Liver (tissue), 9 donors: Measurements from ENCODE around the gene KLK12. TPM values are rescaled to one million over a fixed set of nuclear protein-coding genes. Genes with fewer than 3 reads are reported as not detected.

ENCODE experiments used
- DNase-seq: peaks from one replicate; pipeline ENCODE4 v3.0.0-alpha.2; 2017; ENCODE audit warnings: low spot score
- H3K27ac ChIP-seq, 2 donors: one replicate each; pipeline ENCODE4 v1.7.0; 2013; ENCODE audit warnings: inconsistent platforms in 2 of 2, low read length in 2 of 2, control low read depth in 1 of 2, low read depth in 1 of 2, mild to moderate bottlenecking in 1 of 2
- H3K27me3 ChIP-seq, 4 donors: one replicate each; pipeline versions ENCODE4 v1.6.1 to v1.7.0; 2013; ENCODE audit warnings: low read length in 3 of 4, inconsistent platforms in 1 of 4, mild to moderate bottlenecking in 1 of 4, moderate library complexity in 1 of 4; ENCODE audit not compliant: control insufficient read depth in 4 of 4, insufficient read depth in 4 of 4
- H3K36me3 ChIP-seq, 4 donors: one replicate each; pipeline versions ENCODE4 v1.6.1 to v1.7.0; 2013; ENCODE audit warnings: low read length in 3 of 4, mild to moderate bottlenecking in 3 of 4, low read depth in 1 of 4, moderate library complexity in 1 of 4; ENCODE audit not compliant: control insufficient read depth in 4 of 4, insufficient read depth in 3 of 4
- H3K4me1 ChIP-seq, 4 donors: one replicate each; pipeline versions ENCODE4 v1.6.1 to v1.7.0; 2013; ENCODE audit warnings: low read length in 3 of 4, mild to moderate bottlenecking in 3 of 4, moderate library complexity in 1 of 4; ENCODE audit not compliant: control insufficient read depth in 4 of 4, insufficient read depth in 4 of 4
- H3K4me3 ChIP-seq, 3 donors: one replicate each; pipeline versions ENCODE4 v1.6.1 to v1.7.0; 2013; ENCODE audit warnings: low read length in 3 of 3, control low read depth in 1 of 3, low read depth in 1 of 3, mild to moderate bottlenecking in 1 of 3
- H3K9ac ChIP-seq, 2 donors: one replicate each; pipeline ENCODE4 v1.7.0; 2013; ENCODE audit warnings: low read length in 2 of 2, mild to moderate bottlenecking in 2 of 2, moderate library complexity in 2 of 2, control low read depth in 1 of 2, low read depth in 1 of 2
- H3K9me3 ChIP-seq, 4 donors: one replicate each; pipeline versions ENCODE4 v1.6.1 to v1.7.0; 2013; ENCODE audit warnings: low read length in 3 of 4; ENCODE audit not compliant: control insufficient read depth in 4 of 4
- CTCF ChIP-seq: fragments of 150-350 bp; IDR thresholded peaks from 2 replicates; pipeline ENCODE4 v1.5.1; 2017; ENCODE audit warnings: improper control_type of control experiment, low read depth, low read length; ENCODE audit not compliant: missing input control
- EGR1 ChIP-seq, 2 donors: IDR thresholded peaks; 2 replicates each; pipeline ENCODE4 v1.6.1; 2016 to 2018; ENCODE audit warnings: antibody characterized with exemption in 2 of 2, low read depth in 2 of 2
- FOXA1 ChIP-seq: IDR thresholded peaks from 2 replicates; pipeline ENCODE4 v1.6.1; 2016; ENCODE audit warnings: antibody characterized with exemption
- GABPA ChIP-seq, 2 donors: IDR thresholded peaks in 1 of 2; conservative IDR thresholded peaks in 1 of 2; 2 replicates each; pipeline ENCODE4 v1.6.1; 2016; ENCODE audit warnings: antibody characterized with exemption in 2 of 2, mild to moderate bottlenecking in 1 of 2, moderate library complexity in 1 of 2
- HNF4G ChIP-seq: IDR thresholded peaks from 2 replicates; pipeline ENCODE4 v1.6.1; 2016; ENCODE audit warnings: antibody characterized with exemption
- JUND ChIP-seq, 2 donors: IDR thresholded peaks; 2 replicates each; pipeline ENCODE4 v1.6.1; 2016; ENCODE audit warnings: antibody characterized with exemption in 2 of 2
- MAX ChIP-seq: IDR thresholded peaks from 2 replicates; pipeline ENCODE4 v1.6.1; 2016; ENCODE audit warnings: antibody characterized with exemption
- NR2F2 ChIP-seq: IDR thresholded peaks from 2 replicates; pipeline ENCODE4 v1.6.1; 2016; ENCODE audit warnings: antibody characterized with exemption
- RAD21 ChIP-seq, 2 donors: IDR thresholded peaks; 2 replicates each; pipeline ENCODE4 v1.6.1; 2016; ENCODE audit warnings: antibody characterized with exemption in 2 of 2, mild to moderate bottlenecking in 2 of 2
- REST ChIP-seq: IDR thresholded peaks from 2 replicates; pipeline ENCODE4 v1.6.1; 2016; ENCODE audit warnings: antibody characterized with exemption, mild to moderate bottlenecking
- SP1 ChIP-seq: IDR thresholded peaks from 2 replicates; pipeline ENCODE4 v1.6.1; 2018; ENCODE audit warnings: antibody characterized with exemption, mild to moderate bottlenecking
- TAF1 ChIP-seq: conservative IDR thresholded peaks from 2 replicates; pipeline ENCODE4 v1.6.1; 2016; ENCODE audit warnings: antibody characterized with exemption, mild to moderate bottlenecking
- YY1 ChIP-seq: IDR thresholded peaks from 2 replicates; pipeline ENCODE4 v1.6.1; 2016; ENCODE audit warnings: antibody characterized with exemption, mild to moderate bottlenecking
- ZBTB33 ChIP-seq: IDR thresholded peaks from 2 replicates; pipeline ENCODE4 v1.6.1; 2016; ENCODE audit warnings: antibody characterized with exemption
- WGBS: extraction: QIAGEN DNeasy Blood & Tissue Kit; methylation state at CpG from one replicate; pipeline ENCODE4 v1.1.7; 2013; 5-methylcytosine and 5-hydroxymethylcytosine counted together
- polyA plus RNA-seq, 2 donors: library from polyadenylated mRNA; stranded (reverse) in 1 of 2; unstranded in 1 of 2; fragments of 200-250 nt in 1 of 2; fragments of >200 nt in 1 of 2; fragmentation: Nextera tagmentation in 1 of 2; extraction: Ambion mirVana in 1 of 2; gene quantifications; one replicate each; pipeline versions ENCODE4 v1.2.1 to v1.2.3, GENCODE V29; 2013 to 2015
- total RNA-seq, 2 donors: library from RNA; depleted of rRNA; stranded (reverse); fragments of >200 nt; gene quantifications; one replicate each; pipeline ENCODE4 v1.2.3, GENCODE V29; 2014
- TF ChIP-seq, protein P1 (sequence below): IDR thresholded peaks from 2 replicates; pipeline ENCODE4 v1.6.1; 2016; ENCODE audit warnings: antibody characterized with exemption
- donor health status: healthy.
- donor health status: healthy.
- donor health status: healthy.
- donor health status: healthy.
- donor health status: healthy.

Gene KLK12
- total and polyA plus RNA-seq, 4 donors, result not detected

GRCh38 chr19:51001515-51001914 lies 33.3 kb downstream of the KLK12 start, which contains the start of gene KLK8:
Gene KLK8, minus strand, starts transcription at chr19:51001604. Its CDS starts 437 bp downstream, at chr19:51001167.
- no peak for DNase-seq
- Histone ChIP-seq H3K4me3 (no peak within 1 kb of the TSS), H3K9ac (no peak within 1 kb of the TSS), H3K4me1 (no peaks in the 10 kb centered on the region), H3K36me3 (no peaks in the 10 kb centered on the region), H3K9me3 (no peaks in the 10 kb centered on the region), H3K27me3 (peaks cover 0 to 4% (median under 1%) of the 10 kb centered on the region in 4 donors), H3K27ac (no peak within 1 kb of the TSS)
- 30% methylated on average over 7 of the region's 7 CpGs for WGBS
- TF ChIP-seq RAD21 (IDR thresholded peaks at IDR 0.05) (no peak), SP1 (no peak), YY1 (no peak), NR2F2 (no peak), FOXA1 (no peak), HNF4G (no peak)
- TF ChIP-seq, protein P1, sequence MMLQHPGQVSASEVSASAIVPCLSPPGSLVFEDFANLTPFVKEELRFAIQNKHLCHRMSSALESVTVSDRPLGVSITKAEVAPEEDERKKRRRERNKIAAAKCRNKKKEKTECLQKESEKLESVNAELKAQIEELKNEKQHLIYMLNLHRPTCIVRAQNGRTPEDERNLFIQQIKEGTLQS, result no peak

DNA sequence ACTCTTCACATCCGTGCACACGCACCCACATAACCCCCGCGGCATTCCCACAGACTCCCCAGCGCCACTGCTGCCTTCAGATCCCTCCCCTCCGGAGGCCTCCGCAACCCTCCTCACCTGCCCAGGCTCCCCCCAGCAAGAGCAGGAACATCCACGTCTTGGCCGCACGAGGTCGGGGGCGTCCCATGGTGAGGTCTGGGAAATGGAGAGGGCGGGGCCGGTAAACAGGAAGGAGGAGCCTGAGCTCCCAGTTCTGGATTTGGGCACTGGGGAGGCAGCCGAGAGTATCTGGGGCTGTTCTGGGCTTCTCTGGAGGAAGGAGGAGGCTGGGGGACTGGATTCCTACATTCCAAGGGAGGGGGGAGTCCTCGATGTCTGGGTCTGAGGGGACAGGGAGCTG lies 33.8 kb downstream of the KLK12 start:
- no peaks in the 10 kb centered on the region for H3K4me1 ChIP-seq
- H3K9me3 ChIP-seq, result no peaks in the 10 kb centered on the region
- TF ChIP-seq REST (no peak), YY1 (no peak), EGR1 (IDR thresholded peaks at IDR 0.05; ENCODE audit: low read depth in 2 of 2) (no peak), GABPA (IDR thresholded peaks at IDR 0.05 in 1 of 2, conservative IDR thresholded peaks at IDR 0.05 in 1 of 2) (no peak), JUND (IDR thresholded peaks at IDR 0.05) (no peak), TAF1 (no peak), MAX (no peak)
- H3K4me3 ChIP-seq, result no peak overlapping the region
- WGBS, result 36% methylated on average over 16 of the region's 16 CpGs
- no peak for DNase-seq
- H3K9ac ChIP-seq, result no peak overlapping the region
- H3K27me3 ChIP-seq, result peaks cover 0 to 4% (median under 1%) of the 10 kb centered on the region in 4 donors
- H3K27ac ChIP-seq, result no peak overlapping the region
- H3K36me3 ChIP-seq, result no peaks in the 10 kb centered on the region

GRCh38 chr19:51000426-51000825 lies 34.4 kb downstream of the KLK12 start:
- no peak overlapping the region for H3K27ac ChIP-seq
- H3K4me1 ChIP-seq, result no peaks in the 10 kb centered on the region
- no peak overlapping the region for H3K4me3 ChIP-seq
- no peak overlapping the region for H3K9ac ChIP-seq
- no peaks in the 10 kb centered on the region for H3K9me3 ChIP-seq
- peaks cover 0 to 4% (median under 1%) of the 10 kb centered on the region in 4 donors for H3K27me3 ChIP-seq
- WGBS, result 85% methylated on average over 10 of the region's 10 CpGs
- no peak for TF ChIP-seq ZBTB33
- TF ChIP-seq CTCF, result no peak
- TF ChIP-seq NR2F2, result no peak
- TF ChIP-seq JUND (IDR thresholded peaks at IDR 0.05), result no peak
- TF ChIP-seq REST, result no peak
- no peak for TF ChIP-seq MAX
- no peak for TF ChIP-seq TAF1
- TF ChIP-seq RAD21 (IDR thresholded peaks at IDR 0.05), result no peak
- DNase-seq, result no peak
- no peaks in the 10 kb centered on the region for H3K36me3 ChIP-seq
